B cell (primary cell): Measurements from ENCODE around the gene RNF167.

ENCODE experiments used
- CTCF ChIP-seq: fragments of 200-600 bp; IDR thresholded peaks from one replicate; pipeline ENCODE4 v1.8.0; 2022; ENCODE audit warnings: antibody characterized with exemption, mild to moderate bottlenecking
- EZH2 ChIP-seq: IDR thresholded peaks from 2 replicates; pipeline ENCODE4 v1.6.1; 2012; ENCODE audit warnings: borderline replicate concordance, low read depth, mild to moderate bottlenecking, moderate library complexity, low read length; ENCODE audit not compliant: insufficient read depth, poor library complexity, severe bottlenecking

- TF ChIP-seq CTCF (no peak), EZH2 (no peak)
These were observed 8.3 kb downstream of the RNF167 start, which contains the start of gene PFN1 for GRCh38 chr17:4948166-4948930.
